ENCODE data around the gene MLLT10.

The MLLT10 gene

DNA sequence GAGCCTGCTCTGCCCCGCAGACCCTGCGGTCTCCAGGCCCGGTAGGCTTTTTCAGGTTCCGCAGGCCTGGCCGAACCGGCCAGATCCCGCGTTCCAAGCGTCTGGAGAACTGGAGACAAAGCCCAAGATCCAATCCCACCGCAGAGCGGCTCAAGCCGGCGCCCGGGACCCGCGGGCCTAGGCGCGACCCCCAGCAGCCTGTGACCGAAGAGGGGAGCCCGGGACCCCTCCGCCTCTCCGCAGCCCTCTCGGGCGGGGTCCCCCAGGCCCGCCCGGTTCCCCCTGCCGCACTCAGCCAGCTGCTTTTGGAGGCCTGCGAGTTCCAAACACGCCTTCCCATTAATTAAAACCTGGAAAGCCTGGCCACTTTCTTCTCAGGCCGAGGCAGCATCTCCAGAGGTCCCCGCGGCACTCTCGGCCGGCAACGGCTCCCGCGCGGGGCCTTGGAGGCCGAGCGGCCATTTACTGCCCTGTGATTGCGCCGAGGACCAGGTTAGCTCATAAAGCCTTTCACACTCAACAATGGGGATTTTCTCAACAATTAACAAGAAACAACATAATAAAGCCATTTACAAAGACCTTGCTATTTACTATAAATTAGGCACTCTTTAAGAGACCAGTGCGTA lies 25.2 kb upstream of the MLLT10 start:
- H3K9me3 ChIP-seq (ENCODE audit: control insufficient read depth, insufficient read depth, low read length), result no peaks in the 10 kb centered on the region
- H3K36me3 ChIP-seq (ENCODE audit: insufficient read depth, low read length), result no peaks in the 10 kb centered on the region
- H3K9ac ChIP-seq (ENCODE audit: low read depth, low read length), result peak overlapping the region; percentile 84
- peaks cover 49% of the 10 kb centered on the region for H3K4me1 ChIP-seq (ENCODE audit: insufficient read depth, low read length)

GRCh38 chr10:21509341-21510240 lies 24.4 kb upstream of the MLLT10 start:
- Histone ChIP-seq H3K9me3 (ENCODE audit: control insufficient read depth, insufficient read depth, low read length) (no peaks in the 10 kb centered on the region), H3K36me3 (ENCODE audit: insufficient read depth, low read length) (no peaks in the 10 kb centered on the region), H3K9ac (ENCODE audit: low read depth, low read length) (peak overlapping the region; percentile 84), H3K4me1 (ENCODE audit: insufficient read depth, low read length) (peaks cover 45% of the 10 kb centered on the region)

GRCh38 chr10:21510241-21511094 lies 23.6 kb upstream of the MLLT10 start:
- Histone ChIP-seq H3K36me3 (ENCODE audit: insufficient read depth, low read length) (no peaks in the 10 kb centered on the region), H3K9ac (ENCODE audit: low read depth, low read length) (peak overlapping the region; percentile 84), H3K9me3 (ENCODE audit: control insufficient read depth, insufficient read depth, low read length) (no peaks in the 10 kb centered on the region), H3K4me1 (ENCODE audit: insufficient read depth, low read length) (peaks cover 47% of the 10 kb centered on the region)

DNA sequence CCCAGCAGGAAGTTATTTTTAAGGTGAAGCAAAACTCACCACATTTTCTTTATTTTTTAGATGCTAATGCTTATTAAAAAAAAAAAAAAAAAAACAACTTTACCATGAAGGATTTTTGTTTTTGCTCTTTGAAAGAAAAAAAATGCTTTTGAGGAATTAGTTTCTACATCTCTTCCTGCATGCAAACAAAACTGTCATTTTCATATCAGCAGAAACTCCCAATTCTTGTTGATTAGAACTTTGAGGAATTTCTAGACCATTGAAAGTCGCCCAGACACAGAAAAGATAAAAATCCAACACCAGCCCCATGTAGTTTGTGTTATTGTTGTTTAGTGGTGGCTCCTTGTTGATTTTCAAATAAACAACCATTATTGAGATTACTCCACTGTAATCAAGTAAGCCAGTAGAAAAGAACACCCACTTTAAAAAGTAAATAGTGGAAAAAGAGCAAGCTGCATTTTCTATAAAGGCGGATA lies 22.9 kb upstream of the MLLT10 start:
- Histone ChIP-seq H3K4me1 (ENCODE audit: insufficient read depth, low read length) (peaks cover 41% of the 10 kb centered on the region), H3K9me3 (ENCODE audit: control insufficient read depth, insufficient read depth, low read length) (no peaks in the 10 kb centered on the region), H3K36me3 (ENCODE audit: insufficient read depth, low read length) (no peaks in the 10 kb centered on the region), H3K9ac (ENCODE audit: low read depth, low read length) (peak overlapping the region; percentile 84)

- Histone ChIP-seq H3K4me1 (ENCODE audit: insufficient read depth, low read length) (peaks cover 34% of the 10 kb centered on the region), H3K36me3 (ENCODE audit: insufficient read depth, low read length) (no peaks in the 10 kb centered on the region), H3K9me3 (ENCODE audit: control insufficient read depth, insufficient read depth, low read length) (no peaks in the 10 kb centered on the region), H3K9ac (ENCODE audit: low read depth, low read length) (peak overlapping the region; percentile 2; the same call in 1 of the 2 replicates)
Observed at GRCh38 chr10:21511946-21512572, 22.0 kb upstream of the MLLT10 start.

DNA sequence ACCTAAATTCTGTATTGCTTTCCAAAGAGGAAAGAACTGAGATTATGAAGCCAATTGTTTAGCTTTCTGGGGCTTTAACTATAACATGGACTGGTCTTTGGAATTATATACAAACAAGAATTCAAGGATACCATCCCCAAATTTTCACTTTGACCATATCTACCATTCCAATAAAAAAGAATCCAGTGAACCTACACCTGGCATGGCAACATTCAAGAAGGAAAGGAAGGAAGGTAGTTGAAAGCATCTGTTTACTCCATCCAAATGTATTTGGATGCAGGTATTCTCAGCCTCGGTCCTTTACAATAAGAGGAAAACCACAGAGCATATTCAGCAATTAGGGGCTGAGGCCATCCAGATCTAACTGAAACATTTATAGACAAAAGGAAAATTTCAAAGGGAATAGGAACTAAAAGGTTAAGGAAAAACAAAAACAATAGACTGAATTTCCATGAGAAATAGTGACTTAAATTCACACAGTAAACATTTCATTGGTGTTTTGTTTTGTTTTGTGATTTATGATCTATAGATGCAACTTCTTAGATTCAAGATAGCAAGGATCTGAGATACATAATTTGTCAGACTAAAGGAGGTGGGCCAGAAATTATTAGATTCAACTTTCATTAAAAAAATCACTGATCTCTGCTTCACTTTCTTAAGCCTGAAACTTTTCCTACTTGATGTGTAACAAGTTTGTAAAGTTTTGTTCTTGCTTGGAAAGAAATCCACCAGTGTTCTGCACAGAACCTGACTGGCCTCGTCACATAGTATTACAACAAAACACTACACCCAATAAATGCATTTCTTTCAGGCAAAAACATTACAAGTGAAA lies 21.2 kb upstream of the MLLT10 start:
- Histone ChIP-seq H3K9me3 (ENCODE audit: control insufficient read depth, insufficient read depth, low read length) (no peaks in the 10 kb centered on the region), H3K9ac (ENCODE audit: low read depth, low read length) (peak overlapping the region; percentile 10; the same call in 1 of the 2 replicates), H3K36me3 (ENCODE audit: insufficient read depth, low read length) (no peaks in the 10 kb centered on the region), H3K4me1 (ENCODE audit: insufficient read depth, low read length) (peaks cover 34% of the 10 kb centered on the region)

- H3K4me1 ChIP-seq (ENCODE audit: insufficient read depth, low read length), result peaks cover 34% of the 10 kb centered on the region
- H3K9ac ChIP-seq (ENCODE audit: low read depth, low read length), result peak overlapping the region; percentile 28; the same call in 1 of the 2 replicates
- H3K36me3 ChIP-seq (ENCODE audit: insufficient read depth, low read length), result no peaks in the 10 kb centered on the region
- no peaks in the 10 kb centered on the region for H3K9me3 ChIP-seq (ENCODE audit: control insufficient read depth, insufficient read depth, low read length)
Observed at GRCh38 chr10:21513405-21513788, 20.6 kb upstream of the MLLT10 start.

DNA sequence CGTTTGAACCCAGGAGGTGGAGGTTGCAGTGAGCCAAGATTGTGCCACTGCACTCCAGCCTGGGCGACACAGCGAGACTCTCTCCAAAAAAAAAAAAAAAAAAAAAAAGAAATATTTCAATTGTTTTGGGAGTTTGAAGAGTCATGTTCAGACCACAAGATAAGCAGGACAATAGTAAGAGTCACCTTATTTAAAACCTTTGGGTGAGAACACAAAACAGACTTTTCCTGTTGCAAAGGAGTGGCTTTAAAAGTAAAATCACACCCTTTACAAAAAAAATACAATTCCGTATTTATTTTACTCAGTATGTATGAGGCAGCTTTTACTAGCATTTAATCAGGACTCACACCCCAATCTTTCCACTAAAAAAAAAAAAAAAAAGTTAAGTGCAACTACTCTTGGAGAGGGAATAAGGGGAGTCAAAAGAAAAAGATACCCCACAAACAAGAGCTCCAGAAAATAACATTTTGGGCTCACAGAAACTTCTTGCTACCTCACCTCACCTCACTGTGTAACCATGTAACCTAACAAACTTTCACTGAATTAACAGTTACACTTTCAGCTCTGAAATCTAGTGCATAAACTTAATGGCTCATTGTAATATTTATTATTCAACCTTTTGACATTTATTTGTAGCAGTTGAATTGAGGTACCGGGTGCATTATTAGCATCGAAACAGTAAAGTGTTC lies 19.8 kb upstream of the MLLT10 start:
- H3K9me3 ChIP-seq (ENCODE audit: control insufficient read depth, insufficient read depth, low read length), result no peaks in the 10 kb centered on the region
- H3K9ac ChIP-seq (ENCODE audit: low read depth, low read length), result peak overlapping the region; percentile 70; the same call in 1 of the 2 replicates
- H3K36me3 ChIP-seq (ENCODE audit: insufficient read depth, low read length), result no peaks in the 10 kb centered on the region
- H3K4me1 ChIP-seq (ENCODE audit: insufficient read depth, low read length), result peaks cover 34% of the 10 kb centered on the region

DNA sequence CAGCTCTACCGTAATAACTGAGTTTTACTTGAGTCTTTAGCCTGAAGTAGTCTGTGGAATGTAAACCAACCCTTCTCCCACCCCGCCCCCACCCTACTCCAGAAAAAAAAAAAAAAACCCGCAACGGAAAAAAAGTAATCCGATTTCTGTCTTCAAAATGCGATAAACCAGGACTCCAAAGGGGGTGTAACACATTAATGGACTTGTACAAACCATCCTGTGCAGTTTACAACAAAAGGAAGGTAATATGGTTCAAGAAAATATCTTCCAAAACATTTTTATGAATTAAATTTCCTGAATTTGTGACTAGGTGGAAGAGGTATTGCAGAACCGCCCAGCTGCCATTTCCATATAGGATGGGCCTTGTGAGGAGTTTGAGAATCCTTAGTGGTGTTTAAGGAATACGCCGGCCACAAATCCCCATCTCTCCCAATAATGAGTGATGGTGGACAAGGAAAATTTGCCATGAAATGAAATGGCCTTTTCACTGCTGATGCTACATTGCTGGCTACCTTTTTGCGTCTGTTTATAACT lies 19.1 kb upstream of the MLLT10 start:
- Histone ChIP-seq H3K9me3 (ENCODE audit: control insufficient read depth, insufficient read depth, low read length) (no peaks in the 10 kb centered on the region), H3K36me3 (ENCODE audit: insufficient read depth, low read length) (no peaks in the 10 kb centered on the region), H3K9ac (ENCODE audit: low read depth, low read length) (peak overlapping the region; percentile 70; the same call in 1 of the 2 replicates), H3K4me1 (ENCODE audit: insufficient read depth, low read length) (peaks cover 34% of the 10 kb centered on the region)

DNA sequence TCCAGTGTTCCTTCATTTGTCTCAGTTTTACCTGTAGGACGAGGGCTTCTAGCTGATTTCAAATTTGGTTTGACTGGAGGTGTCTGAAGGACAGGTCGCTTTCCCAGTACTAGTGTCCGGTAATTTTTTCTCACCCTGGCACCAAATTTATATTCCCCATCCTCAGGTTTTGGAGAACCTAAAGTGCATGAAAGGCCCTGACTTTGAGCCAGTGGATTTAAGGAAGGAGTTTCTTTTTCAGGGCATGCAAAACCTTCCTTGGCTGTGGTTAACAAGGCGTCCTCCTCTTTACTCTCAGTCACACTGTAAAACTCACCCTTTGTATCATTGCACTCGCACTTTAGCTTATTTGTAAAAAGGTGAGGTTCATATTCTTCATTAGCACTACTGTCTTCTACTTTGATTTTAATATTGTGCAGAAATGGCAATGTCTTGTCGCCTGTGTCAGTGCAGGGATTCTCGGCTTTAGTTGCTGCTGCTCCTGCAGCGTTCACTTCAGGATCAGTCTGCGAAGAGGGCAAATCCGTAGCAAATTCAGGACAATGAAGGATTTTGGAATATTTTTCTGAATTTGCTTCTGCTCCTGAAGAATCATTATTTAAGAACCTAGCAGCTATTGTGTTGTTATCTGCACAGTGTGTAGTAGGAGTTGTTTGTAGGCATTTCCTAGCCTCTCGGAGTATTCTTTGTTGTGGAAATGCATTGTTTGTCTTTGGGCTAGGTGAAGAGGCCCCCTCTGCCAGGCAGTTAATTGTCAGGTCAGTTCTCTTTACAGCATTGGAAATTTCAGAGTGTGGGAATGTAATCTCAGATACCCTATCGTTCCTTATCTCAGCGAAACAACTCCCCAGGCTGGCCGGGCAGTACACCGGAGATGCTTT lies 18.4 kb upstream of the MLLT10 start:
- Histone ChIP-seq H3K9ac (ENCODE audit: low read depth, low read length) (peak overlapping the region; percentile 70; the same call in 1 of the 2 replicates), H3K4me1 (ENCODE audit: insufficient read depth, low read length) (peaks cover 34% of the 10 kb centered on the region), H3K9me3 (ENCODE audit: control insufficient read depth, insufficient read depth, low read length) (no peaks in the 10 kb centered on the region), H3K36me3 (ENCODE audit: insufficient read depth, low read length) (no peaks in the 10 kb centered on the region)

DNA sequence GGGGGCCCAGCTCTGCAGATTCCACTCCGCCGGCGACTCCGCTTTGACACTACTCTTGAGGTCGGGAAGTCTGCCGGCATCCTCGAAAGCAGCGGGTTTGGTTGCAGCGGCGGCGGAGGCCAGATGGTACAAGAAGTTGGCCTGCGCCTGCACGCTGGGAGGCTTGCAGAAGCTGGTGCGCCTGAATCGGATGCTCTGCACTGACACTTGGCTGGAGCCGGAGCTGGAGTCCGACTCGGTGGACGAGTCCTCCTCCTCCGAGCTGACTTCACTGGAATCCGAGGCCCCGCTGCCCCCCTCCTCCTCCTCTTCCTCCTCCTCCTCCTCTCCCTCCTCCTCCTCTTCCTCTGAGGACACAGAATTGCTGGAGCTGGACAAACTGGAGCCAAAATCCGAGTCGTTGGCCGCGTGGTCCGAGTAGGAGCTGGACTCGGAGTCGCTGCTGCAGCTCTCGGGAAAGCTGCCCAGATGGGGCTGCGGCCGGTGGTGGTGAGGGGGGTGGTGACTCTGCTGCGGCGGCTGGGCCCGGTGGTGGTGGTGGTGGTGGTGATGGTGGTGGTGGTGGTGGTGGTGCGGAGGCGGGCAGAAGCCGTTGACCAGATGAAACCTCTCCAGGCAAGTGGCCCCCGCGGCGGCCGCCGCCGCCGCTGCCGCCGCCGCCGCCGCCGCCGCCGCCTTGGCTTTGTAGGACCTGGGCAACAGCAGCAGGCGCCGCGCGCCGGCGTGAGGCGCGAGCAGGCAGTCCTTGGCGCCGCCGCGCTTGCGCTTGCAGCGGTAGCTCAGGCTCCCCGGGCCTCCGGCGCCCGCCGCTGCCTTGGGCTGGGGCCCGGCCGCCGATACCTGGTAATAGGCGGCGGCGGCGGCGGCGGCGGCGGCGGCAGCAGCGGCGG lies 17.5 kb upstream of the MLLT10 start:
- Histone ChIP-seq H3K9ac (ENCODE audit: low read depth, low read length) (peak overlapping the region; percentile 70; the same call in 1 of the 2 replicates), H3K4me1 (ENCODE audit: insufficient read depth, low read length) (peaks cover 36% of the 10 kb centered on the region), H3K9me3 (ENCODE audit: control insufficient read depth, insufficient read depth, low read length) (no peaks in the 10 kb centered on the region), H3K36me3 (ENCODE audit: insufficient read depth, low read length) (no peaks in the 10 kb centered on the region)
